HEK293 (cell line): ENCODE data around the gene AAK1.

Experiments
- CTCF ChIA-PET: fragments of 350-600 bp; formaldehyde crosslinking; extraction: SDS; loops from one replicate; lab custom pipeline; 2021; ENCODE audit warnings: antibody characterized with exemption; lab: Yijun Ruan, JAX
- POLR2A ChIA-PET: fragments of 300-600 bp; formaldehyde crosslinking; extraction: SDS; loops from one replicate; lab custom pipeline; 2020; ENCODE audit warnings: antibody characterized with exemption, inconsistent platforms; lab: Yijun Ruan, JAX
- H3K27ac ChIP-seq: fragments of 200-500 bp; sonication (Bioruptor generic); 2 replicates; pipeline ENCODE4 v1.5.1; 2014; ENCODE audit warnings: low read depth, low read length, control low read depth, inconsistent platforms; ENCODE audit errors: extremely low read depth
- H3K36me3 ChIP-seq, 2 experiments: fragments of 200-500 bp in 1 of 2; sonication (Bioruptor generic) in 1 of 2; 1 replicate in 1 of 2; 2 replicates in 1 of 2; pipeline ENCODE4 v1.5.1; 2014 to 2017; ENCODE audit warnings: inconsistent platforms in 2 of 2, low read length in 2 of 2; ENCODE audit not compliant: control insufficient read depth in 2 of 2, insufficient read depth in 1 of 2
- H3K4me1 ChIP-seq: fragments of 200-500 bp; sonication (Bioruptor generic); 2 replicates; pipeline ENCODE4 v1.5.1; 2014; ENCODE audit warnings: mild to moderate bottlenecking, low read length, inconsistent platforms; ENCODE audit not compliant: control insufficient read depth, insufficient read depth
- H3K4me3 ChIP-seq: 2 replicates; pipeline ENCODE4 v1.5.1; 2011; ENCODE audit warnings: low read depth, mild to moderate bottlenecking, control low read depth, low read length, moderate library complexity
- H3K9me3 ChIP-seq: fragments of 200-500 bp; sonication (Bioruptor generic); 2 replicates; pipeline ENCODE4 v1.5.1; 2014; ENCODE audit warnings: low read depth, low read length, inconsistent platforms; ENCODE audit not compliant: control insufficient read depth, insufficient read depth
- BCL11A ChIP-seq: fragments of 450-650 bp; formaldehyde crosslinking; IDR thresholded peaks from 2 replicates; pipeline ENCODE4 v1.5.1; 2016; ENCODE audit warnings: low read depth, missing biosample characterization, missing genetic modification characterization
- EGR2 ChIP-seq: fragments of 450-650 bp; formaldehyde crosslinking; IDR thresholded peaks from 2 replicates; pipeline ENCODE4 v1.5.1; 2016; ENCODE audit warnings: low read depth, missing biosample characterization, missing genetic modification characterization
- GLI4 ChIP-seq: fragments of 450-650 bp; formaldehyde crosslinking; IDR thresholded peaks from 2 replicates; pipeline ENCODE4 v1.5.1; 2016; ENCODE audit warnings: missing biosample characterization, missing genetic modification characterization
- HOXC10 ChIP-seq: sonication (generic); formaldehyde crosslinking; IDR thresholded peaks from 2 replicates; pipeline ENCODE4 v1.8.1; 2023; ENCODE audit warnings: mild to moderate bottlenecking, missing genetic modification reagents
- REPIN1 ChIP-seq: fragments of 450-650 bp; formaldehyde crosslinking; IDR thresholded peaks from 2 replicates; pipeline ENCODE4 v1.5.1; 2017; ENCODE audit warnings: missing biosample characterization, missing genetic modification characterization, low read depth
- SETDB1 ChIP-seq: IDR thresholded peaks from one replicate; pipeline ENCODE4 v1.6.1; 2017; ENCODE audit warnings: mild to moderate bottlenecking, low read length, moderate library complexity, mixed read lengths; ENCODE audit not compliant: insufficient read length
- ZNF394 ChIP-seq: fragments of 450-650 bp; formaldehyde crosslinking; IDR thresholded peaks from 2 replicates; pipeline ENCODE4 v1.5.1; 2016; ENCODE audit warnings: missing biosample characterization, missing genetic modification characterization, mild to moderate bottlenecking, moderate library complexity, borderline replicate concordance
- ZNF404 ChIP-seq: fragments of 450-650 bp; formaldehyde crosslinking; IDR thresholded peaks from 2 replicates; pipeline ENCODE4 v1.5.1; 2017; ENCODE audit warnings: missing biosample characterization, missing genetic modification characterization
- ZNF510 ChIP-seq: fragments of 450-650 bp; formaldehyde crosslinking; IDR thresholded peaks from 2 replicates; pipeline ENCODE4 v1.5.1; 2018; ENCODE audit warnings: mild to moderate bottlenecking, missing genetic modification characterization, missing biosample characterization; ENCODE audit not compliant: insufficient replicate concordance
- ZNF529 ChIP-seq: fragments of 450-650 bp; formaldehyde crosslinking; IDR thresholded peaks from 2 replicates; pipeline ENCODE4 v1.5.1; 2017; ENCODE audit warnings: missing genetic modification characterization, missing biosample characterization; ENCODE audit not compliant: insufficient replicate concordance
- ZNF548 ChIP-seq: fragments of 450-650 bp; formaldehyde crosslinking; IDR thresholded peaks from 2 replicates; pipeline ENCODE4 v1.5.1; 2016; ENCODE audit warnings: missing biosample characterization, missing genetic modification characterization
- ZNF585B ChIP-seq: fragments of 450-650 bp; formaldehyde crosslinking; IDR thresholded peaks from 2 replicates; pipeline ENCODE4 v1.5.1; 2016; ENCODE audit warnings: missing biosample characterization, missing genetic modification characterization
- ZNF747 ChIP-seq: fragments of 450-650 bp; formaldehyde crosslinking; IDR thresholded peaks from 2 replicates; pipeline ENCODE4 v1.5.1; 2016; ENCODE audit warnings: missing biosample characterization, missing genetic modification characterization
- TF ChIP-seq, protein P1 (sequence below): IDR thresholded peaks from 2 replicates; pipeline ENCODE4 v1.6.1; 2011; ENCODE audit warnings: mild to moderate bottlenecking, low read depth, low read length, borderline replicate concordance
- TF ChIP-seq, protein P2 (sequence below): fragments of 450-650 bp; formaldehyde crosslinking; IDR thresholded peaks from 2 replicates; pipeline ENCODE4 v1.5.1; 2017; ENCODE audit warnings: missing biosample characterization, missing genetic modification characterization
- TF ChIP-seq, protein P3 (sequence below): fragments of 450-650 bp; formaldehyde crosslinking; IDR thresholded peaks from 2 replicates; pipeline ENCODE4; 2016; ENCODE audit warnings: missing biosample characterization, missing genetic modification characterization
- TF ChIP-seq, protein P4 (sequence below): fragments of 450-650 bp; IDR thresholded peaks from 2 replicates; pipeline ENCODE4 v1.5.1; 2018; ENCODE audit warnings: missing biosample characterization, mild to moderate bottlenecking, missing genetic modification characterization
- TF ChIP-seq, protein P5 (sequence below): fragments of 450-650 bp; formaldehyde crosslinking; IDR thresholded peaks from 2 replicates; pipeline ENCODE4 v1.5.1; 2016; ENCODE audit warnings: missing biosample characterization, missing genetic modification characterization
- TF ChIP-seq, protein P6 (sequence below): fragments of 450-650 bp; formaldehyde crosslinking; conservative IDR thresholded peaks from 2 replicates; pipeline ENCODE4 v1.5.1; 2016; ENCODE audit warnings: low read depth, missing biosample characterization, missing genetic modification characterization
- TF ChIP-seq, protein P7 (sequence below): fragments of 450-650 bp; formaldehyde crosslinking; IDR thresholded peaks from 2 replicates; pipeline ENCODE4 v1.5.1; 2016; ENCODE audit warnings: missing biosample characterization, missing genetic modification characterization

Gene AAK1

DNA sequence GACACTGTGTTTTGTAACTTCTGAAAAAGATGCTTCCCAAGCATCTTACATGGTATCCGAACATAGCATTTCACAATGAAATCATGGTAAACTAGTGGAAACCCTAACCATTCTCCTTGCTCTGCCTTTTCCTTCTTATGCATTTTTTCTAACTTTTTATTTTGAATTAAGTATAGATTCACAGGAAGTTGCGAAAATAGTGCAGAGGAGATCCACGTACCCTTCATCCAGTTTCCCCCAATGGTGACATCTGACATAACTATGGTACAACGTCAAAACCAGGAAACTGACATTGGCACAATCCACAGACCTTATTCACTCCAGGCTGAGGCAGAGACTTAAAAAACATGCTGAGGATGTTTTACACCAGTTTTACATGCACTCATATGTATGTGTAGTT lies 38.3 kb downstream of the AAK1 start:
- CTCF ChIA-PET, result interaction anchor here (2.2 kb wide), 1 partner anchor 40 kb away, joined by 8 read pairs; no protein-coding TSS in a partner anchor
- H3K9me3 ChIP-seq, result no peaks in the 10 kb centered on the region
- TF ChIP-seq SETDB1, result peak; percentile 25
- TF ChIP-seq ZNF529, result peak; percentile 99
- no peak for TF ChIP-seq ZNF510 (tag by site-specific recombination)
- TF ChIP-seq EGR2 (tag by site-specific recombination), result no peak
- TF ChIP-seq, protein P1, sequence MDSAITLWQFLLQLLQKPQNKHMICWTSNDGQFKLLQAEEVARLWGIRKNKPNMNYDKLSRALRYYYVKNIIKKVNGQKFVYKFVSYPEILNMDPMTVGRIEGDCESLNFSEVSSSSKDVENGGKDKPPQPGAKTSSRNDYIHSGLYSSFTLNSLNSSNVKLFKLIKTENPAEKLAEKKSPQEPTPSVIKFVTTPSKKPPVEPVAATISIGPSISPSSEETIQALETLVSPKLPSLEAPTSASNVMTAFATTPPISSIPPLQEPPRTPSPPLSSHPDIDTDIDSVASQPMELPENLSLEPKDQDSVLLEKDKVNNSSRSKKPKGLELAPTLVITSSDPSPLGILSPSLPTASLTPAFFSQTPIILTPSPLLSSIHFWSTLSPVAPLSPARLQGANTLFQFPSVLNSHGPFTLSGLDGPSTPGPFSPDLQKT, result no peak
- no peak for TF ChIP-seq ZNF404 (tag by site-specific recombination)
- TF ChIP-seq GLI4 (tag by site-specific recombination), result no peak
- TF ChIP-seq BCL11A (tag by site-specific recombination), result no peak
- no peak for TF ChIP-seq HOXC10 (CRISPR knock-in tag)
- no peak for TF ChIP-seq ZNF585B
- TF ChIP-seq, protein P2, sequence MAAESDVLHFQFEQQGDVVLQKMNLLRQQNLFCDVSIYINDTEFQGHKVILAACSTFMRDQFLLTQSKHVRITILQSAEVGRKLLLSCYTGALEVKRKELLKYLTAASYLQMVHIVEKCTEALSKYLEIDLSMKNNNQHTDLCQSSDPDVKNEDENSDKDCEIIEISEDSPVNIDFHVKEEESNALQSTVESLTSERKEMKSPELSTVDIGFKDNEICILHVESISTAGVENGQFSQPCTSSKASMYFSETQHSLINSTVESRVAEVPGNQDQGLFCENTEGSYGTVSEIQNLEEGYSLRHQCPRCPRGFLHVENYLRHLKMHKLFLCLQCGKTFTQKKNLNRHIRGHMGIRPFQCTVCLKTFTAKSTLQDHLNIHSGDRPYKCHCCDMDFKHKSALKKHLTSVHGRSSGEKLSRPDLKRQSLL (tag by site-specific recombination), result no peak
- TF ChIP-seq, protein P3, sequence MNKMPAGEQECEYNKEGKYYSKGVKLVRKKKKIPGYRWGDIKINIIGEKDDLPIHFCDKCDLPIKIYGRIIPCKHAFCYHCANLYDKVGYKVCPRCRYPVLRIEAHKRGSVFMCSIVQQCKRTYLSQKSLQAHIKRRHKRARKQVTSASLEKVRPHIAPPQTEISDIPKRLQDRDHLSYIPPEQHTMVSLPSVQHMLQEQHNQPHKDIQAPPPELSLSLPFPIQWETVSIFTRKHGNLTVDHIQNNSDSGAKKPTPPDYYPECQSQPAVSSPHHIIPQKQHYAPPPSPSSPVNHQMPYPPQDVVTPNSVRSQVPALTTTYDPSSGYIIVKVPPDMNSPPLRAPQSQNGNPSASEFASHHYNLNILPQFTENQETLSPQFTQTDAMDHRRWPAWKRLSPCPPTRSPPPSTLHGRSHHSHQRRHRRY (tag by site-specific recombination), result no peak
- TF ChIP-seq, protein P4, sequence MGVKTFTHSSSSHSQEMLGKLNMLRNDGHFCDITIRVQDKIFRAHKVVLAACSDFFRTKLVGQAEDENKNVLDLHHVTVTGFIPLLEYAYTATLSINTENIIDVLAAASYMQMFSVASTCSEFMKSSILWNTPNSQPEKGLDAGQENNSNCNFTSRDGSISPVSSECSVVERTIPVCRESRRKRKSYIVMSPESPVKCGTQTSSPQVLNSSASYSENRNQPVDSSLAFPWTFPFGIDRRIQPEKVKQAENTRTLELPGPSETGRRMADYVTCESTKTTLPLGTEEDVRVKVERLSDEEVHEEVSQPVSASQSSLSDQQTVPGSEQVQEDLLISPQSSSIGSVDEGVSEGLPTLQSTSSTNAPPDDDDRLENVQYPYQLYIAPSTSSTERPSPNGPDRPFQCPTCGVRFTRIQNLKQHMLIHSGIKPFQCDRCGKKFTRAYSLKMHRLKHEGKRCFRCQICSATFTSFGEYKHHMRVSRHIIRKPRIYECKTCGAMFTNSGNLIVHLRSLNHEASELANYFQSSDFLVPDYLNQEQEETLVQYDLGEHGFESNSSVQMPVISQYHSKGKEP (tag by site-specific recombination), result no peak
- TF ChIP-seq ZNF548, result no peak
- no peak for TF ChIP-seq ZNF394 (tag by site-specific recombination)
- TF ChIP-seq, all 188 proteins: peak for 2
- Histone ChIP-seq H3K4me3 (no peak overlapping the region), H3K27ac (no peak overlapping the region), H3K4me1 (peaks cover 2% of the 10 kb centered on the region; the same call in 1 of the 2 replicates), H3K36me3 (no peaks in the 10 kb centered on the region)
- POLR2A ChIA-PET, result no interaction called here

DNA sequence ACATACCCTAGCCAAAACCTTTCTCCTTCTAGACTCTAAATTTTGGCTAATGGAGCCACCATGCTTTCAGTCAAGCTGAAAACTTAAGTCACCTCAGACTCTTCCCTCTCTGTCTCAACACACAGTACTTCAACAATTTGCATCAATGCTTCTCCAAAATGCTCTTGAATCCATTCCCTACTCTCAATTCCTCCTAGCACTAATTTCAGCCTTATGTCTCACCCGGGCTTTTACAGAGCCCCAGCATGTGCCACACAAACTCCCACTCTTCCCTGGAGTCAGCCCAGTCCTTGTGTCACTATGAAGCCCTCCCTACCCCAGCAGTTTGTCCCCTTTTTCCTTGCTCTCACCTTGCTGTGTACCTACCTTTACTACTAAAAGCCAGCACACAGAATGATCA lies 38.7 kb downstream of the AAK1 start:
- Histone ChIP-seq H3K4me1 (peaks cover 2% of the 10 kb centered on the region; the same call in 1 of the 2 replicates), H3K27ac (no peak overlapping the region), H3K4me3 (no peak overlapping the region), H3K36me3 (no peaks in the 10 kb centered on the region), H3K9me3 (no peaks in the 10 kb centered on the region)
- ChIA-PET CTCF (interaction anchor here (0.7 kb wide), 1 partner anchor 34 kb away, joined by 4 read pairs; no protein-coding TSS in a partner anchor), POLR2A (no interaction called here)
- TF ChIP-seq, protein P5, sequence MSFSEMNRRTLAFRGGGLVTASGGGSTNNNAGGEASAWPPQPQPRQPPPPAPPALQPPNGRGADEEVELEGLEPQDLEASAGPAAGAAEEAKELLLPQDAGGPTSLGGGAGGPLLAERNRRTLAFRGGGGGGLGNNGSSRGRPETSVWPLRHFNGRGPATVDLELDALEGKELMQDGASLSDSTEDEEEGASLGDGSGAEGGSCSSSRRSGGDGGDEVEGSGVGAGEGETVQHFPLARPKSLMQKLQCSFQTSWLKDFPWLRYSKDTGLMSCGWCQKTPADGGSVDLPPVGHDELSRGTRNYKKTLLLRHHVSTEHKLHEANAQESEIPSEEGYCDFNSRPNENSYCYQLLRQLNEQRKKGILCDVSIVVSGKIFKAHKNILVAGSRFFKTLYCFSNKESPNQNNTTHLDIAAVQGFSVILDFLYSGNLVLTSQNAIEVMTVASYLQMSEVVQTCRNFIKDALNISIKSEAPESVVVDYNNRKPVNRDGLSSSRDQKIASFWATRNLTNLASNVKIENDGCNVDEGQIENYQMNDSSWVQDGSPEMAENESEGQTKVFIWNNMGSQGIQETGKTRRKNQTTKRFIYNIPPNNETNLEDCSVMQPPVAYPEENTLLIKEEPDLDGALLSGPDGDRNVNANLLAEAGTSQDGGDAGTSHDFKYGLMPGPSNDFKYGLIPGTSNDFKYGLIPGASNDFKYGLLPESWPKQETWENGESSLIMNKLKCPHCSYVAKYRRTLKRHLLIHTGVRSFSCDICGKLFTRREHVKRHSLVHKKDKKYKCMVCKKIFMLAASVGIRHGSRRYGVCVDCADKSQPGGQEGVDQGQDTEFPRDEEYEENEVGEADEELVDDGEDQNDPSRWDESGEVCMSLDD (tag by site-specific recombination), result no peak
- TF ChIP-seq ZNF747 (no peak), REPIN1 (tag by site-specific recombination) (no peak)
- TF ChIP-seq, protein P6, sequence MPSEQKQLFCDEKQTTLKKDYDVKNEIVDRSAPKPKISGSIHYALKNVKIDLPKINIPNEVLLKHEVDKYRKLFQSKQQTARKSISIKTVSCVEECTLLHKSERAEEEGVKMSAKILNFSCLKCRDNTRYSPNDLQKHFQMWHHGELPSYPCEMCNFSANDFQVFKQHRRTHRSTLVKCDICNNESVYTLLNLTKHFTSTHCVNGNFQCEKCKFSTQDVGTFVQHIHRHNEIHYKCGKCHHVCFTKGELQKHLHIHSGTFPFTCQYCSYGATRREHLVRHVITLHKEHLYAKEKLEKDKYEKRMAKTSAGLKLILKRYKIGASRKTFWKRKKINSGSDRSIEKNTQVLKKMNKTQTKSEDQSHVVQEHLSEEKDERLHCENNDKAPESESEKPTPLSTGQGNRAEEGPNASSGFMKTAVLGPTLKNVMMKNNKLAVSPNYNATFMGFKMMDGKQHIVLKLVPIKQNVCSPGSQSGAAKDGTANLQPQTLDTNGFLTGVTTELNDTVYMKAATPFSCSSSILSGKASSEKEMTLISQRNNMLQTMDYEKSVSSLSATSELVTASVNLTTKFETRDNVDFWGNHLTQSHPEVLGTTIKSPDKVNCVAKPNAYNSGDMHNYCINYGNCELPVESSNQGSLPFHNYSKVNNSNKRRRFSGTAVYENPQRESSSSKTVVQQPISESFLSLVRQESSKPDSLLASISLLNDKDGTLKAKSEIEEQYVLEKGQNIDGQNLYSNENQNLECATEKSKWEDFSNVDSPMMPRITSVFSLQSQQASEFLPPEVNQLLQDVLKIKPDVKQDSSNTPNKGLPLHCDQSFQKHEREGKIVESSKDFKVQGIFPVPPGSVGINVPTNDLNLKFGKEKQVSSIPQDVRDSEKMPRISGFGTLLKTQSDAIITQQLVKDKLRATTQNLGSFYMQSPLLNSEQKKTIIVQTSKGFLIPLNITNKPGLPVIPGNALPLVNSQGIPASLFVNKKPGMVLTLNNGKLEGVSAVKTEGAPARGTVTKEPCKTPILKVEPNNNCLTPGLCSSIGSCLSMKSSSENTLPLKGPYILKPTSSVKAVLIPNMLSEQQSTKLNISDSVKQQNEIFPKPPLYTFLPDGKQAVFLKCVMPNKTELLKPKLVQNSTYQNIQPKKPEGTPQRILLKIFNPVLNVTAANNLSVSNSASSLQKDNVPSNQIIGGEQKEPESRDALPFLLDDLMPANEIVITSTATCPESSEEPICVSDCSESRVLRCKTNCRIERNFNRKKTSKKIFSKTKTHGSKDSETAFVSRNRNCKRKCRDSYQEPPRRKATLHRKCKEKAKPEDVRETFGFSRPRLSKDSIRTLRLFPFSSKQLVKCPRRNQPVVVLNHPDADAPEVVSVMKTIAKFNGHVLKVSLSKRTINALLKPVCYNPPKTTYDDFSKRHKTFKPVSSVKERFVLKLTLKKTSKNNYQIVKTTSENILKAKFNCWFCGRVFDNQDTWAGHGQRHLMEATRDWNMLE (tag by site-specific recombination), result no peak
- TF ChIP-seq, protein P7, sequence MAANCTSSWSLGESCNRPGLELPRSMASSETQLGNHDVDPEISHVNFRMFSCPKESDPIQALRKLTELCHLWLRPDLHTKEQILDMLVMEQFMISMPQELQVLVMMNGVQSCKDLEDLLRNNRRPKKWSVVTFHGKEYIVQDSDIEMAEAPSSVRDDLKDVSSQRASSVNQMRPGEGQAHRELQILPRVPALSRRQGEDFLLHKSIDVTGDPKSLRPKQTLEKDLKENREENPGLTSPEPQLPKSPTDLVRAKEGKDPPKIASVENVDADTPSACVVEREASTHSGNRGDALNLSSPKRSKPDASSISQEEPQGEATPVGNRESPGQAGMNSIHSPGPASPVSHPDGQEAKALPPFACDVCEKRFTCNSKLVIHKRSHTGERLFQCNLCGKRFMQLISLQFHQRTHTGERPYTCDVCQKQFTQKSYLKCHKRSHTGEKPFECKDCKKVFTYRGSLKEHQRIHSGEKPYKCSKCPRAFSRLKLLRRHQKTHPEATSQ (tag by site-specific recombination), result no peak
